ENCODE data around the gene HIBCH.
A peak's percentile ranks its signal among the peaks of the same experiment; 100 is the strongest.

DNA sequence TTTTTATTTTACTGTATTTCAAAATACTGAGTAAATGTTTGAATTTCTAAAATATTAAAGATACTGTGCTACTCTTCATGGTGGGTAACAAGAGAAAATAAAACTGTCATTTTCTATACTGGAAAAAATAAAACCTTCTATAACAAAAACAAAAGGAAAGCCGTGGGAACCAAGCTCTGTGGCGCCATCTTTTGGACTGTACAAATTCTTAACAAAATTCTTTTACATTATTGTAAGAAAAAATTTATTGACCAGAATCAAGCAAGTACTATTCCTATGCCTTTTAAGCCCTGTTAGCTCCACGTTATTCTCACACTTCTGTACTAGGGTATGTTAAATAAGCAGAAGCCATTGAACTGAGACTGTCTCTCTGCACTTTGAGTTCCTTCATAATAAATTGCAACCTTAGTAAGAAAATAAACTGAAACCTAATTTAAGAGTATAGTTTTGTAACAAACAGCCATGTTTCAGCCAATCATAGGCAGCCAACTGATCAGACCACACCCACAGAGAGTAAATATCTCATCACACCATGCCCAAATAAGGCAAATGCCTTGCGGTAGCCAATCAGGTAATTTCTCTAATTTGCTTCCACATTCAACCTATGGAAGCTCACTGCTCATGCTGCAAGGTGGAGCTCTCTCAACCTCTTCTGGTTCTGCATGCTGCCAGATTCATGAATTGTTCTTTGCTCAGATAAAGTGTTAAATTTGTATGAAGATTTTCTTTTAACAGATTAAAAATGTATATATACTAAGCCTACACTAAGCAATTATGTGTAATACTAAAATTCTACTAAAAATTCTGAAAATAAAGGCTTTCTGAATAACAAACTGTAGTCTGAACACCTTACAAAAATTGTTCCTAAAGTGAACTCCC, 42.2 kb downstream of the HIBCH start:
- TF ChIP-seq CTCF (conservative IDR thresholded peaks at IDR 0.05) (peak; percentile 69), ZFX (IDR thresholded peaks at IDR 0.05) (no peak)
